ENCODE results near the gene DDR2. TPM values are rescaled to one million over a fixed set of nuclear protein-coding genes. Genes with fewer than 3 reads are reported as not detected.

DDR2 gene
- total and polyA plus RNA-seq, 12 donors, result 5.1 to 32.0 (median 20.8) TPM

DNA sequence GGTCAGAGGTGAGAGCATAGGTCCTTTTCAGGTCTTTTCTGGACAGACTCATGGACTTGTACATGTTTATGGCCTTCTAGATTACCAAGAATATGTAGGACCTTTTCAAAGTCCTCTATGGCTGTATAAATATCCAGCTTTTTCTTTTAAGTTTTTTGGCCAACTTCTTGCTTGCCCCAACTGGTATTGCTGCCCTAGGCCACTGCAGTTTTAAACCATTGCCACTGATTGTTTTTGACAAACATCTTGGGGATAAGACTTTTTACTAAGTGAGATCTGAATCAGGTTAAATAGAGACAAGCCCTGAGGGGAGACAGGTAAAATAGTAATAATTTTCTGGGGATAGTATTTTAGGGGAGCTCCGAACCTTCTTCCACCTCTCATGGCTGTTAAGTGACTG is 14.8 kb upstream of the DDR2 start:
- TF ChIP-seq, protein P1, sequence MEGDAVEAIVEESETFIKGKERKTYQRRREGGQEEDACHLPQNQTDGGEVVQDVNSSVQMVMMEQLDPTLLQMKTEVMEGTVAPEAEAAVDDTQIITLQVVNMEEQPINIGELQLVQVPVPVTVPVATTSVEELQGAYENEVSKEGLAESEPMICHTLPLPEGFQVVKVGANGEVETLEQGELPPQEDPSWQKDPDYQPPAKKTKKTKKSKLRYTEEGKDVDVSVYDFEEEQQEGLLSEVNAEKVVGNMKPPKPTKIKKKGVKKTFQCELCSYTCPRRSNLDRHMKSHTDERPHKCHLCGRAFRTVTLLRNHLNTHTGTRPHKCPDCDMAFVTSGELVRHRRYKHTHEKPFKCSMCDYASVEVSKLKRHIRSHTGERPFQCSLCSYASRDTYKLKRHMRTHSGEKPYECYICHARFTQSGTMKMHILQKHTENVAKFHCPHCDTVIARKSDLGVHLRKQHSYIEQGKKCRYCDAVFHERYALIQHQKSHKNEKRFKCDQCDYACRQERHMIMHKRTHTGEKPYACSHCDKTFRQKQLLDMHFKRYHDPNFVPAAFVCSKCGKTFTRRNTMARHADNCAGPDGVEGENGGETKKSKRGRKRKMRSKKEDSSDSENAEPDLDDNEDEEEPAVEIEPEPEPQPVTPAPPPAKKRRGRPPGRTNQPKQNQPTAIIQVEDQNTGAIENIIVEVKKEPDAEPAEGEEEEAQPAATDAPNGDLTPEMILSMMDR (IDR thresholded peaks at IDR 0.05), result no peak
- peaks cover 0 to 22% (median 15%) of the 10 kb centered on the region in 11 donors for H3K9me3 ChIP-seq
- ATAC-seq (no peak), DNase-seq (no peak)
- intact Hi-C loops (cut with DNase I), result loop anchor here in 6 of 10 donors (5.0 to 10.0 kb wide), 3 partner anchors 157 to 187 kb away; no protein-coding TSS in a partner anchor
- H3K4me1 ChIP-seq, result peaks cover 0 to 15% (median 10%) of the 10 kb centered on the region in 9 donors
- H3K4me3 ChIP-seq, result no peak overlapping the region
- 93 to 95% methylated on average over 1 of the region's 1 CpG for WGBS, 2 donors
- no peak overlapping the region for H3K27ac ChIP-seq
- H3K36me3 ChIP-seq, result no peaks in the 10 kb centered on the region
- no peaks in the 10 kb centered on the region for H3K27me3 ChIP-seq

DNA sequence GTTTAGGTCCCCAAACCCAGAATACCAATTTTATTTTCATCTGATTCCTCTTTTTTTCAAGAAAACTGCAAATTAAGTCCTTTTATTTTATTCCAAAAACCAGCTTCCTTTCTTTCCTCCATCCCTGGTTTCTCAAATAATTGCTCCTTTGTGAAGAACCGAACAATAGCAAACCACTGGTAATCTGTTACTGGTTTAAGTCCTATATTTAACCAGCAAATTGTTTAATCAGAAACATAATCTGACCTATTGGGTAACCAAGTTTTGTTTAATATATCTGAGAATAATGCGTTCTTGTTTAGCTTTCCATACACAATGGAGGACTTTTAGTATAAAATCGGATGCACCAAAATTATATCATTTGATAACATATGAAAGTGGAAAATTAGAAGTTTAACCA is 13.2 kb upstream of the DDR2 start:
- H3K9me3 ChIP-seq, result peaks cover 0 to 22% (median 15%) of the 10 kb centered on the region in 11 donors
- 93 to 96% methylated on average over 3 of the region's 3 CpGs for WGBS, 2 donors
- no peak overlapping the region for H3K4me3 ChIP-seq
- intact Hi-C loops (cut with DNase I), result loop anchor here in 6 of 10 donors (5.0 to 10.0 kb wide), 3 partner anchors 156 to 186 kb away; no protein-coding TSS in a partner anchor
- H3K4me1 ChIP-seq, result no peaks in the 10 kb centered on the region
- no peaks in the 10 kb centered on the region for H3K36me3 ChIP-seq
- DNase-seq (no peak), ATAC-seq (no peak)
- TF ChIP-seq, protein P1 (IDR thresholded peaks at IDR 0.05), result no peak
- no peaks in the 10 kb centered on the region for H3K27me3 ChIP-seq
- no peak overlapping the region for H3K27ac ChIP-seq

DNA sequence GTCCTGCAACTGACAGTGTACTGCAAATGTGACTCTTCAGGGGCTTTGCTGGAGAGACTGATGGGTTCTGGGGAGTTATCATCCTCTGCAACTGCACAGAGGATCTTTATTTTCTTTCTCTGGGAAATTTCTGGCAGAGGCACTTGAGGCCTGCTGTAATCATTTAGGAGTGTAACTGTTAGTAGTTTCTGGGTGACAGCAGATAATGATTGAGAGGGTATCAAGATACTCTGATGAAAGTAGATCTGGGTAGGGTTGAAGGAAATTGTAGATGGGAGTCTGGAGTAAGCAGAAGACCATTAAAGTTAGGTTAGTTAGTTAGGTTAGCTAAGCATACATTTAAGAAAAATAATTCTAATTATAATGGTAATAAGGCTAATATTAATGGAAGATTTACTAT is 11.0 kb upstream of the DDR2 start:
- Histone ChIP-seq H3K4me1 (peaks cover 0 to 11% (median 1%) of the 10 kb centered on the region in 9 donors), H3K27me3 (no peaks in the 10 kb centered on the region), H3K9me3 (peaks cover 0 to 21% (median 15%) of the 10 kb centered on the region in 11 donors), H3K4me3 (no peak overlapping the region), H3K36me3 (no peaks in the 10 kb centered on the region), H3K27ac (no peak overlapping the region)
- ATAC-seq (no peak), DNase-seq (no peak)
- intact Hi-C loops (cut with DNase I), result loop anchor here in 1 of 10 donors (10.0 kb wide), 1 partner anchor 154 kb away; no protein-coding TSS in a partner anchor
- TF ChIP-seq, protein P1 (IDR thresholded peaks at IDR 0.05), result no peak

DNA sequence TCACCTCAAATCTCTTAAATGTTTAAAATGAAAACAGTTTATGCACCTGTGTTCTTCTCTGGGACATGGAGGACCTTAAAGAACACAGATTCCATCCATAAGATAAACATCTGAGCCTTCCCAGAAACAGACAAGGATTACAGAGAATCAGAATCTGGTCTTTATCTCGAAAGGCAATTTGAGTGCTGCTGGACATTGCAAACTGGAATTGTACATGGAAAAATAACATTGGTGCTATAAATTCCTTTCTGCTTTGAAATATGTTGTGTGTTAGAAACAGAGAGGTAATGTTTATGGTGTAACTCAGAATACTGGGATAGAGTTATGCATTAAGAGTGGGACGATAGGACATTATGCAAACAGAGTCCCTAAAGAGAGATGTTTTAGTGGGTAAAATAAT is 6.6 kb upstream of the DDR2 start:
- Histone ChIP-seq H3K4me1 (peaks cover 3 to 30% (median 15%) of the 10 kb centered on the region in 9 donors), H3K9me3 (no peaks in the 10 kb centered on the region), H3K4me3 (no peak overlapping the region), H3K27me3 (no peaks in the 10 kb centered on the region), H3K36me3 (no peaks in the 10 kb centered on the region), H3K27ac (peak overlapping the region in 6 of 10 donors; percentile 62 to 75 (median 64))
- DNase-seq (no peak), ATAC-seq (no peak)
- TF ChIP-seq, protein P1 (IDR thresholded peaks at IDR 0.05), result no peak
- intact Hi-C loops (cut with DNase I), result loop anchor here in 1 of 10 donors (10.0 kb wide), 1 partner anchor 149 kb away; no protein-coding TSS in a partner anchor
- WGBS, 2 donors, result 64 to 75% methylated on average over 2 of the region's 2 CpGs
